GM19035 (cell line): Measurements from ENCODE around the gene FEM1C.
A peak's percentile ranks its signal among the peaks of the same experiment; 100 is the strongest.

Experiments
- ATAC-seq: cut with Tn5 transposase; IDR thresholded peaks from one replicate; pipeline ENCODE4 v1.9.1; 2021; ENCODE audit not compliant: unreplicated experiment

FEM1C gene

GRCh38 chr5:115544436-115545350, at the start of gene FEM1C:
Gene FEM1C (minus strand): TSS chr5:115544775. CDS start chr5:115543493, 1,282 bp downstream.
- peak; percentile 96 for ATAC-seq

GRCh38 chr5:115589043-115589442, 44.5 kb upstream of the FEM1C start:
- no peak for ATAC-seq

GRCh38 chr5:115588640-115589039, 44.1 kb upstream of the FEM1C start:
- ATAC-seq = no peak

GRCh38 chr5:115586525-115587146, 42.1 kb upstream of the FEM1C start:
- peak; percentile 42 for ATAC-seq

GRCh38 chr5:115585265-115585664, 40.7 kb upstream of the FEM1C start:
- ATAC-seq = no peak

- no peak for ATAC-seq
Observed at GRCh38 chr5:115584501-115584900, 39.9 kb upstream of the FEM1C start.

- ATAC-seq = no peak
Observed at GRCh38 chr5:115583474-115583873, 38.9 kb upstream of the FEM1C start.

GRCh38 chr5:115580941-115581340, 36.4 kb upstream of the FEM1C start:
- ATAC-seq = no peak

- peak; percentile 55 for ATAC-seq
Observed at GRCh38 chr5:115579747-115580173, 35.2 kb upstream of the FEM1C start.

GRCh38 chr5:115579216-115579615, 34.6 kb upstream of the FEM1C start:
- ATAC-seq = no peak

GRCh38 chr5:115578657-115579056, 34.1 kb upstream of the FEM1C start:
- ATAC-seq = peak; percentile 58

- ATAC-seq = no peak
Observed at GRCh38 chr5:115577741-115578140, 33.2 kb upstream of the FEM1C start.

- ATAC-seq = no peak
Observed at GRCh38 chr5:115577329-115577728, 32.8 kb upstream of the FEM1C start.

- no peak for ATAC-seq
Observed at GRCh38 chr5:115575167-115576070, 30.8 kb upstream of the FEM1C start.

- ATAC-seq = no peak
Observed at GRCh38 chr5:115573133-115573532, 28.6 kb upstream of the FEM1C start.

GRCh38 chr5:115571441-115571878, 26.9 kb upstream of the FEM1C start:
- ATAC-seq = no peak

- no peak for ATAC-seq
Observed at GRCh38 chr5:115568668-115569067, 24.1 kb upstream of the FEM1C start.

- ATAC-seq = no peak
Observed at GRCh38 chr5:115565233-115565632, 20.7 kb upstream of the FEM1C start.

- no peak for ATAC-seq
Observed at GRCh38 chr5:115561176-115561575, 16.6 kb upstream of the FEM1C start.

GRCh38 chr5:115559524-115559923, 14.9 kb upstream of the FEM1C start:
- ATAC-seq = no peak

GRCh38 chr5:115558388-115558956, 13.9 kb upstream of the FEM1C start:
- no peak for ATAC-seq
